ENCODE measurements around the gene TARP.

TARP gene

DNA sequence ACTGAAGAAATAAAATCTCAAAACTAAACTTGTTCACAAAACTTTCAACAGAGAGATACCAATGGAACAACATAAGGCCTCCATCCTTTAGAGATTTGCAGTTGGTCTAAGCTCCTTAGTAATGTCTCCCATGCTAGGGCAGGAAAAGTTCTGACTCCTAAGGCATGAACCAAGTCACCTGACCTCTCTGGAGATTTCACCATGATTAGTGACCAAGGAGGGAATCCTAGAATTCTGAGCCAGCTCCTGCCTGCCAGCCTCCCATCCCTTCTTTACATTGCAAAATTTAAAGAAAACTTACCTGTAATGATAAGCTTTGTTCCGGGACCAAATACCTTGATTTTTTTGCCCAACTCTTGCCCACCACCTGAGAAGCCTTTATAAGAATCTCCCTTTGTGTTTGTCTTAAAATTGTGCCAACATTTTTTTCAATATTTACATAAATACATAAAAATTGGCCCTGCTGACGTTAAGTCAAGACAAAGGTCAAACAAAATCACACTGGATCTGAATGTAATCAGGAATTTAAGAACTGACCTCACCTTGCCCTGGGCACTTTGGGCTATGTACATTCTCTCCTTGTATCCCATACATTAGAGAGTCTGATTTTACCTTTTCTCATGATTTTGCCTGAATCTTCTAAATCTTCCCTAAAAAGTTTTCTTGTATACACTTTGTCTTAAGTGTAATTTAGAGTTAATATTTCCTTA is at the start of gene TARP:
Gene TARP (minus strand): TSS at position 351 of the 710 bp plus-strand sequence.
- Histone ChIP-seq H3K36me3 (ENCODE audit: control insufficient read depth, insufficient read depth, low read length) (no peaks in the 10 kb centered on the region), H3K9ac (ENCODE audit: low read depth, low read length) (no peak within 1 kb of the TSS), H3K27ac (ENCODE audit: low read depth, low read length) (no peak within 1 kb of the TSS), H3K4me3 (ENCODE audit: low read depth, low read length) (no peak within 1 kb of the TSS), H3K4me1 (ENCODE audit: control insufficient read depth, insufficient read depth, low read length) (no peaks in the 10 kb centered on the region), H3K9me3 (ENCODE audit: control insufficient read depth, insufficient read depth, low read length) (no peaks in the 10 kb centered on the region), H3K27me3 (ENCODE audit: control insufficient read depth, insufficient read depth, low read length) (no peaks in the 10 kb centered on the region)

- H3K4me3 ChIP-seq (ENCODE audit: low read depth, low read length): no peak overlapping the region
- peaks cover 25% of the 10 kb centered on the region for H3K4me1 ChIP-seq (ENCODE audit: control insufficient read depth, insufficient read depth, low read length)
- H3K9ac ChIP-seq (ENCODE audit: low read depth, low read length): no peak overlapping the region
- H3K9me3 ChIP-seq (ENCODE audit: control insufficient read depth, insufficient read depth, low read length): no peaks in the 10 kb centered on the region
- H3K27me3 ChIP-seq (ENCODE audit: control insufficient read depth, insufficient read depth, low read length): no peaks in the 10 kb centered on the region
- no peaks in the 10 kb centered on the region for H3K36me3 ChIP-seq (ENCODE audit: control insufficient read depth, insufficient read depth, low read length)
- no peak overlapping the region for H3K27ac ChIP-seq (ENCODE audit: low read depth, low read length)
Measured at GRCh38 chr7:38323156-38323555, 49.7 kb upstream of the TARP start.

DNA sequence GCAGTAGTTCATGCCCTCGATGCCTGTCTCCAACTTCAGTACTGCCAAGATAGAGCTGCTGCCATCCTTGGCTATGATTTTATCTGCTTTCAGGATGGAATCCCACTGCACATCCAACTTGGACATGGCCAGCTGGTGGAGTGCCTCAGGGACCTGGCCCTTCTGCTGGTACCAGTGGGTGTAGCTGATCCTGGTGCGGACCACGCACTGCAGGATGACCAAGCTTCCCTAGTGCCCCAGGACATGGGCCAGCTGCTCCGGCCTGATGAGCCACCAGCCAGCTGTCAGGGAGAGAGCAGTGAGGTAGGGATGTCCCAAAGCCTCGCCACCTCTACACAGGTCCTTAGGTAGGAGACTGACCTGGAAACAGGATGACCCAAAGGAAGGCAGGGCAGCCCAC is 49.0 kb upstream of the TARP start:
- Histone ChIP-seq H3K27me3 (ENCODE audit: control insufficient read depth, insufficient read depth, low read length) (no peaks in the 10 kb centered on the region), H3K4me3 (ENCODE audit: low read depth, low read length) (no peak overlapping the region), H3K27ac (ENCODE audit: low read depth, low read length) (no peak overlapping the region), H3K4me1 (ENCODE audit: control insufficient read depth, insufficient read depth, low read length) (peaks cover 22% of the 10 kb centered on the region), H3K9ac (ENCODE audit: low read depth, low read length) (no peak overlapping the region), H3K9me3 (ENCODE audit: control insufficient read depth, insufficient read depth, low read length) (no peaks in the 10 kb centered on the region), H3K36me3 (ENCODE audit: control insufficient read depth, insufficient read depth, low read length) (no peaks in the 10 kb centered on the region)

DNA sequence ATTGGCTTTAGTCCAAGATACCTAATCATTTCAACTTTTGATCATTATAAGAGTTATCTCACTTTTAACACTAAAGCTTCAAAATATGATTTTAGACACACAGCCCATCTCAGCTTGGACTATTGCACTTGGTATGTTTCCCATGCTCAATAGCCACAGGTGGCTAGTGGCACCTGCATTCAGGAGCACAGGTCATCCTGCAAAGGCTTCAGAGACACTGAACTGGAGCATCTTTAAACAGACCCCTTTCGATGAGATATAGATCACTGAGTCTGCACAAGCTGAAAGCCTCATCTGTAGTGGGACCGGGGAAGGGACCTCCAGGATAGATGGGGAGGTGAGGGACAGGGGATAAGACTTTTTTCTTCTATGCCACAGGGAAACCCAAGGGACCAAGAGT is 48.5 kb upstream of the TARP start:
- Histone ChIP-seq H3K9me3 (ENCODE audit: control insufficient read depth, insufficient read depth, low read length) (no peaks in the 10 kb centered on the region), H3K27me3 (ENCODE audit: control insufficient read depth, insufficient read depth, low read length) (no peaks in the 10 kb centered on the region), H3K27ac (ENCODE audit: low read depth, low read length) (no peak overlapping the region), H3K9ac (ENCODE audit: low read depth, low read length) (no peak overlapping the region), H3K4me1 (ENCODE audit: control insufficient read depth, insufficient read depth, low read length) (peaks cover 17% of the 10 kb centered on the region), H3K36me3 (ENCODE audit: control insufficient read depth, insufficient read depth, low read length) (no peaks in the 10 kb centered on the region), H3K4me3 (ENCODE audit: low read depth, low read length) (no peak overlapping the region)

GRCh38 chr7:38321515-38321944 is 48.1 kb upstream of the TARP start:
- Histone ChIP-seq H3K36me3 (ENCODE audit: control insufficient read depth, insufficient read depth, low read length) (no peaks in the 10 kb centered on the region), H3K9ac (ENCODE audit: low read depth, low read length) (no peak overlapping the region), H3K4me1 (ENCODE audit: control insufficient read depth, insufficient read depth, low read length) (peaks cover 13% of the 10 kb centered on the region; the same call in 1 of the 2 replicates), H3K4me3 (ENCODE audit: low read depth, low read length) (no peak overlapping the region), H3K27ac (ENCODE audit: low read depth, low read length) (no peak overlapping the region), H3K27me3 (ENCODE audit: control insufficient read depth, insufficient read depth, low read length) (no peaks in the 10 kb centered on the region), H3K9me3 (ENCODE audit: control insufficient read depth, insufficient read depth, low read length) (no peaks in the 10 kb centered on the region)

GRCh38 chr7:38321050-38321449 is 47.6 kb upstream of the TARP start:
- H3K27me3 ChIP-seq (ENCODE audit: control insufficient read depth, insufficient read depth, low read length): no peaks in the 10 kb centered on the region
- H3K4me1 ChIP-seq (ENCODE audit: control insufficient read depth, insufficient read depth, low read length): peaks cover 13% of the 10 kb centered on the region; the same call in 1 of the 2 replicates
- H3K9ac ChIP-seq (ENCODE audit: low read depth, low read length): no peak overlapping the region
- H3K4me3 ChIP-seq (ENCODE audit: low read depth, low read length): no peak overlapping the region
- H3K9me3 ChIP-seq (ENCODE audit: control insufficient read depth, insufficient read depth, low read length): no peaks in the 10 kb centered on the region
- no peaks in the 10 kb centered on the region for H3K36me3 ChIP-seq (ENCODE audit: control insufficient read depth, insufficient read depth, low read length)
- no peak overlapping the region for H3K27ac ChIP-seq (ENCODE audit: low read depth, low read length)

GRCh38 chr7:38319873-38320272 is 46.4 kb upstream of the TARP start:
- no peak overlapping the region for H3K27ac ChIP-seq (ENCODE audit: low read depth, low read length)
- H3K27me3 ChIP-seq (ENCODE audit: control insufficient read depth, insufficient read depth, low read length): no peaks in the 10 kb centered on the region
- H3K4me1 ChIP-seq (ENCODE audit: control insufficient read depth, insufficient read depth, low read length): peaks cover 13% of the 10 kb centered on the region; the same call in 1 of the 2 replicates
- H3K4me3 ChIP-seq (ENCODE audit: low read depth, low read length): no peak overlapping the region
- H3K36me3 ChIP-seq (ENCODE audit: control insufficient read depth, insufficient read depth, low read length): no peaks in the 10 kb centered on the region
- H3K9me3 ChIP-seq (ENCODE audit: control insufficient read depth, insufficient read depth, low read length): no peaks in the 10 kb centered on the region
- no peak overlapping the region for H3K9ac ChIP-seq (ENCODE audit: low read depth, low read length)

- Histone ChIP-seq H3K4me1 (ENCODE audit: control insufficient read depth, insufficient read depth, low read length) (peaks cover 13% of the 10 kb centered on the region; the same call in 1 of the 2 replicates), H3K36me3 (ENCODE audit: control insufficient read depth, insufficient read depth, low read length) (no peaks in the 10 kb centered on the region), H3K27ac (ENCODE audit: low read depth, low read length) (no peak overlapping the region), H3K9ac (ENCODE audit: low read depth, low read length) (no peak overlapping the region), H3K4me3 (ENCODE audit: low read depth, low read length) (no peak overlapping the region), H3K27me3 (ENCODE audit: control insufficient read depth, insufficient read depth, low read length) (no peaks in the 10 kb centered on the region), H3K9me3 (ENCODE audit: control insufficient read depth, insufficient read depth, low read length) (no peaks in the 10 kb centered on the region)
Measured at GRCh38 chr7:38318803-38319416, 45.5 kb upstream of the TARP start.

DNA sequence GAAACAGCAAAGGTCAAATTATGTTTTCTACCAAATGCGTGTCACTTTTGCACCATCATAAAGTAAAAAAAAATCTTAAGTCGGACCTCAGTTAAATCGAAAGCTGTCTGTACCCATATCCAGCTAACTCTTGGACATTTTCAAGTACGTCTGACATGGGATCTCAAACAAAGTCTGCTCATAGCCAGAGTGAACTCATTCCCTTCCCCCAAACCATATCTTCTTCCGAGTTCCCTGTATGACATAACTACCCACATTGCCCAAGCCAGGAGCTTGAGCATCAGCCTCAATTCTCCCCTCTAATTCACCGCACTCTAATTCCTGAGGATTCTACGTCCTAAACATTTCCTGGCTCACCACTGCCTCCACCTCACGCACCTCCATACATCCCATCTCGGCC is 44.8 kb upstream of the TARP start:
- Histone ChIP-seq H3K27ac (ENCODE audit: low read depth, low read length) (no peak overlapping the region), H3K27me3 (ENCODE audit: control insufficient read depth, insufficient read depth, low read length) (no peaks in the 10 kb centered on the region), H3K9me3 (ENCODE audit: control insufficient read depth, insufficient read depth, low read length) (no peaks in the 10 kb centered on the region), H3K9ac (ENCODE audit: low read depth, low read length) (no peak overlapping the region), H3K4me3 (ENCODE audit: low read depth, low read length) (no peak overlapping the region), H3K36me3 (ENCODE audit: control insufficient read depth, insufficient read depth, low read length) (no peaks in the 10 kb centered on the region), H3K4me1 (ENCODE audit: control insufficient read depth, insufficient read depth, low read length) (peaks cover 13% of the 10 kb centered on the region; the same call in 1 of the 2 replicates)

GRCh38 chr7:38317515-38317914 is 44.1 kb upstream of the TARP start:
- no peak overlapping the region for H3K27ac ChIP-seq (ENCODE audit: low read depth, low read length)
- H3K36me3 ChIP-seq (ENCODE audit: control insufficient read depth, insufficient read depth, low read length): no peaks in the 10 kb centered on the region
- no peak overlapping the region for H3K4me3 ChIP-seq (ENCODE audit: low read depth, low read length)
- H3K4me1 ChIP-seq (ENCODE audit: control insufficient read depth, insufficient read depth, low read length): peaks cover 13% of the 10 kb centered on the region; the same call in 1 of the 2 replicates
- H3K9ac ChIP-seq (ENCODE audit: low read depth, low read length): no peak overlapping the region
- no peaks in the 10 kb centered on the region for H3K27me3 ChIP-seq (ENCODE audit: control insufficient read depth, insufficient read depth, low read length)
- H3K9me3 ChIP-seq (ENCODE audit: control insufficient read depth, insufficient read depth, low read length): no peaks in the 10 kb centered on the region

- Histone ChIP-seq H3K9ac (ENCODE audit: low read depth, low read length) (no peak overlapping the region), H3K4me3 (ENCODE audit: low read depth, low read length) (no peak overlapping the region), H3K27me3 (ENCODE audit: control insufficient read depth, insufficient read depth, low read length) (no peaks in the 10 kb centered on the region), H3K4me1 (ENCODE audit: control insufficient read depth, insufficient read depth, low read length) (peaks cover 13% of the 10 kb centered on the region; the same call in 1 of the 2 replicates), H3K9me3 (ENCODE audit: control insufficient read depth, insufficient read depth, low read length) (no peaks in the 10 kb centered on the region), H3K27ac (ENCODE audit: low read depth, low read length) (no peak overlapping the region), H3K36me3 (ENCODE audit: control insufficient read depth, insufficient read depth, low read length) (no peaks in the 10 kb centered on the region)
Measured at GRCh38 chr7:38316733-38317360, 43.4 kb upstream of the TARP start.
